NCI-H2196 treated with DMSO at 0.1 percent for 48 hours (cell line): ENCODE measurements around the gene ZRANB2.

Experiments used
- DNase-seq: peaks from one replicate; lab custom pipeline; 2025; ENCODE audit not compliant: unreplicated experiment; lab: John Stamatoyannopoulos, UW

Gene ZRANB2

GRCh38 chr1:71028981-71029380 is 51.9 kb downstream of the ZRANB2 start:
- no peak for DNase-seq

- no peak for DNase-seq
These were observed 52.8 kb downstream of the ZRANB2 start for GRCh38 chr1:71027991-71028390.

GRCh38 chr1:71026093-71026492 is 54.7 kb downstream of the ZRANB2 start:
- DNase-seq = no peak

- DNase-seq = no peak
These were observed 57.3 kb downstream of the ZRANB2 start for GRCh38 chr1:71023515-71023914.

- DNase-seq = no peak
These were observed 61.4 kb downstream of the ZRANB2 start for GRCh38 chr1:71019233-71019969.

- no peak for DNase-seq
These were observed 62.0 kb downstream of the ZRANB2 start for GRCh38 chr1:71018791-71019190.

- DNase-seq = no peak
These were observed 65.1 kb downstream of the ZRANB2 start for GRCh38 chr1:71015745-71016144.

- DNase-seq = no peak
These were observed 66.7 kb downstream of the ZRANB2 start for GRCh38 chr1:71014178-71014579.
